Activated naive CD4-positive, alpha-beta T cell treated with anti-CD3 and anti-CD28 coated beads, Interleukin-2, amount 50 U/mL, for 24 hours (primary cell): ENCODE results near the gene MORN4.

Source experiments
- H3K27ac Mint-ChIP-seq: one replicate; pipeline ENCODE4 v1.8.0; 2021; ENCODE audit warnings: mild to moderate bottlenecking, mixed read lengths
- H3K27me3 Mint-ChIP-seq: one replicate; pipeline ENCODE4 v1.8.0; 2021; ENCODE audit warnings: mixed read lengths
- H3K36me3 Mint-ChIP-seq: one replicate; pipeline ENCODE4 v1.8.0; 2021; ENCODE audit warnings: mixed read lengths
- H3K4me1 Mint-ChIP-seq: one replicate; pipeline ENCODE4 v1.8.0; 2021; ENCODE audit warnings: mixed read lengths
- H3K4me3 Mint-ChIP-seq: one replicate; pipeline ENCODE4 v1.8.0; 2021; ENCODE audit warnings: mild to moderate bottlenecking, mixed read lengths
- H3K9me3 Mint-ChIP-seq: one replicate; pipeline ENCODE4 v1.8.0; 2021; ENCODE audit warnings: mixed read lengths

Gene MORN4

DNA sequence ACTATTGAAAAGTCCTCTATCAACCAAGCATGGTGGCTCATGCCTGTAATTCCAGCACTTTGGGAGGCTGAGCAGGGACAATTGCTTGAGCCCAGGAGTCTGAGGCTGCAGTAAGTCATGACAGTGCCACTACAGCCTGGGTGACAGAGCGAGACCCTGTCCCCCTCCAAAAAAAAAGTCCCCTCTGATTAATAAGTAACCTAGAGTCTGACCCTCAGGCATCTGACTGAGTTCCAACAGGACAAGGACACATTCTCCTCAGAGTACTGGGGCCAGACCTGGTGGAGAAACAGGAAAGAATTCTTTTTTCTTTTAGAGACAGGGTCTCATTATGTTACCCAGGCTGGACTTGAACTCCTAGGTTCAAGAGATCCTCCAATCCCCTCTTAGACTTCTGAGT, 10.0 kb downstream of the MORN4 start:
- H3K9me3 Mint-ChIP-seq: no peaks in the 10 kb centered on the region
- H3K4me3 Mint-ChIP-seq: no peak overlapping the region
- no peaks in the 10 kb centered on the region for H3K36me3 Mint-ChIP-seq
- no peaks in the 10 kb centered on the region for H3K27me3 Mint-ChIP-seq
- no peaks in the 10 kb centered on the region for H3K4me1 Mint-ChIP-seq
- no peak overlapping the region for H3K27ac Mint-ChIP-seq

DNA sequence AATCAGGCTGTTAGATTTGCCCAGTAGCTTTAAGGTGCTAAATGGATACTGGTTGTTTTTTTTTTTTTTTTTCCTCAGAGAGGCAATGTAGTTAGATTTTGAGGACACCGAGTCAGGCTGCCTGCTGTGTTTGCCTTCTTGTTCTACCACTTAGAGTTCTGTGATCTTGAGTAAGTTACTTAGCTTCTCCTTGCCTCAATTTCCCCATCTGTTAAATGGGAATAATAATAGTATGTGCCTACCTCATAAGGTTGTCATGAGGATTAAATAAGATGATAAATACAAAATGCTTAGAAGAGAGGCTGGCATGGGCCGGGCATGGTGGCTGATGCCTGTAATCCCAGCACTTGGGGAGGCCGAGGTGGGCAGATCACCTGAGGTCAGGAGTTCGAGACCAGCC, 14.6 kb downstream of the MORN4 start:
- no peaks in the 10 kb centered on the region for H3K36me3 Mint-ChIP-seq
- no peak overlapping the region for H3K27ac Mint-ChIP-seq
- H3K4me1 Mint-ChIP-seq: no peaks in the 10 kb centered on the region
- no peak overlapping the region for H3K4me3 Mint-ChIP-seq
- H3K27me3 Mint-ChIP-seq: no peaks in the 10 kb centered on the region
- no peaks in the 10 kb centered on the region for H3K9me3 Mint-ChIP-seq

DNA sequence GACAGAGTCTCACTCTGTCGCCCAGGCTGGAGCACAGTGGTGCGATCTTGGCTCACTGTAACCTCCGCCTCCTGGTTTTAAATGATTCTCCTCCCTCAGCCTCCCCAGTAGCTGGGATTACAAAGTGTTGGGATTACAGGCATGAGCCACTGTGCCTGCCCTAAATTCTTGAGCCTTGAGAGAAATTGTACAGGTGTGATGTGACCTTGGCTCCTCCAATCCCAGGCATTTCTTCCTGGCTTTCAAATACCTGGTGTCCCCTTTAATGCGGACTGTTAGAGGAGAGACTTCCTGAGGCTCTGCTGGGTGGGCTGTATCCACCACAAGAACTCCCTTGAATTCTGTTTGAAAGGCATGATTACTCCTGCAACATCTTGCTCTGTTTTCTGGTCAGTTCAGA, 15.0 kb downstream of the MORN4 start:
- Mint-ChIP-seq H3K36me3 (no peaks in the 10 kb centered on the region), H3K27me3 (no peaks in the 10 kb centered on the region), H3K4me3 (no peak overlapping the region), H3K4me1 (no peaks in the 10 kb centered on the region), H3K9me3 (no peaks in the 10 kb centered on the region), H3K27ac (no peak overlapping the region)

DNA sequence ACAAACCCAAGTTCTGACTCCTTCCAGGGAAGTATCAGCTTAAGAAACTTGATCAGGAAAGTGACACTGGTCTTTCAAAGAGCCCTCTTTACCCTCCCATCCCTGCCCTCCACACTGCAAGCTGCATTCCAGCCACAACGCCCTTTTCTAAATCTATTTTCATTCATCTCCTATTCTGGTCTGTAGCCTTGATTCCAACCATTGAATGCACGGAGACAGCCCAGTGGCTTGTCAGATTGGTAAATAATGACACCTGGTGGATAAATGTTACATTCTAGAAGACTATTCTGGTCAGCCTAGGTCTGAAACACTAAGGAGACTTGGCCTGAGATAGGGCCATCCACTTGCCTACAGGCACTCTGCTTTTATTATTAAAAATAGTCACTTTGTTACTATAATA, 20.9 kb downstream of the MORN4 start:
- Mint-ChIP-seq H3K9me3 (no peaks in the 10 kb centered on the region), H3K36me3 (no peaks in the 10 kb centered on the region), H3K27ac (no peak overlapping the region)

DNA sequence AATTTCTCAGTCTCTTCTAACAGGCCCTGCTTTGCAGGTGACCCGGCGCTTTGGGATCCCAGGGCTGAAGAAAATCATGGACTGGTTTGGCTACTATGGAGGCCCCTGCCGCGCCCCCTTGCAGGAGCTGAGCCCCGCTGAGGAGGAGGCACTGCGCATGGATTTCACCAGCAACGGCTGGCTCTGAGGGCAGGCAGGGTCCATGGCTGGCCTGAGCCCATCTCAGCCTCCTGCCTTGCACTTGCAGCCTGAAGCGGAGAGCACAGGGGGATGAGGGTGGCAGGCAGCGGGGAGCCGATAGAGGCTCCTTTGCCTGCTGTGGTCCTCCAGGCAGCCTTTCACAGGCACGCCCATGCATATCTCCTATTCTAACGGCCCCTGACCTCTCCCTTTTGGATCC, 21.8 kb downstream of the MORN4 start:
- no peaks in the 10 kb centered on the region for H3K4me1 Mint-ChIP-seq
- H3K27me3 Mint-ChIP-seq: no peaks in the 10 kb centered on the region
- no peak overlapping the region for H3K4me3 Mint-ChIP-seq
- no peak overlapping the region for H3K27ac Mint-ChIP-seq
- no peaks in the 10 kb centered on the region for H3K36me3 Mint-ChIP-seq
- no peaks in the 10 kb centered on the region for H3K9me3 Mint-ChIP-seq

More for the DNA sequence above, 20.9 kb downstream of the MORN4 start:
- no peak overlapping the region for H3K4me3 Mint-ChIP-seq
- H3K27me3 Mint-ChIP-seq: no peaks in the 10 kb centered on the region
- H3K4me1 Mint-ChIP-seq: no peaks in the 10 kb centered on the region

DNA sequence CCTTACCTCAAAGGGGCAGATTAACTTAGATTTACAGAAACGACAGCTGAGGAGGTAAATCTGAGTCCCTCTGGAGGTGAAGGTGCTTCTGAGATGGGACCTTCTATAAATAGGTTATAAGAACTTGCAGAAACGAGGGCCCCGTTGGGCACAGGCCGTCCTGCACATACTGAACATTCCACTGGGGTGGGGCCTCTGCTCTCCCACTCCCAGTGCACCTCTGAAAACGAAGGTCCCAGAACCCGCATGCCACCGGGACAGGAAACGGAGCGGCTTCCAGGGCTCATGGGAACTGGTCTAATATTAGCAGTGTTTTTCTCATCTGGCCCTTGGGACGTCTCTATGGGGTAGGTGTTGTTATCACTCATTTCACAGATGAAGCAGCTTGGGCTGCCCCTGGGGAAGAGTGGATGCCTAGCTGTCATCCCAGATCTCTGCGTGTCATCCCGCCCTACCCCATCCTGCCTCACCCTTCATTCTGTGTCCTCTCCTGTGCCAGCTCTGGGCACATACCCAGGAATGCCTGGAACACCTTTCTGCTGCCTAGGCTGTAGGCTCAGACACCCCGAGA, 24.2 kb downstream of the MORN4 start:
- H3K9me3 Mint-ChIP-seq: no peaks in the 10 kb centered on the region
- H3K27ac Mint-ChIP-seq: no peak overlapping the region
- no peaks in the 10 kb centered on the region for H3K4me1 Mint-ChIP-seq
- no peaks in the 10 kb centered on the region for H3K36me3 Mint-ChIP-seq
- no peak overlapping the region for H3K4me3 Mint-ChIP-seq
- peaks cover 2% of the 10 kb centered on the region for H3K27me3 Mint-ChIP-seq

DNA sequence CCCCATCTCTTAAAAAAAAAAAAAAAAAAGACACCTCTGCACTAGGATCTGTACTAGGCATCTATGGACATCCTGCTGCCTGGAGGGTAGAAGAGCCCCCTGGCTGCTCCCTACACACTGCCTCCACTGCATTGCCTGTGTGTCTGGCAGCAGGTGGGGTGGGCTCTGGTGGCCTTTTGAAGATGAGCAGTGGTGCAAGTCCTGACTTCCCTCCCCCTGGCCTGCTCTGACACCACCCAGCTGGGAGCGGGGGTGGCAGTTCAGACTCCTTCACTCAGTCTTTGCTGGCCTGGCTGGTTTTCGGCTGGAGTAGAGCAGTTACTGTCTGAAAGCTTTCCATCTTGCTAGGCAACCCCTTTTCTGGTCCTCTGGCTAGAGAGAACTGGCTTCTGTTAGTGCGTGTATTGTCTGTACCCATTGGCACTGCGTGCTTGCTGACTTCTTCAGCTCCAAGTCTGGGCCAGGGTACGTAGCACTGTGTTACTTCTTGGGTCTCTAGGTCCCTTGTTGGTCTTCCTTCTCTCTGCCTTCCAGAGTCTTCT, 26.1 kb downstream of the MORN4 start:
- H3K27ac Mint-ChIP-seq: no peak overlapping the region
- H3K4me3 Mint-ChIP-seq: no peak overlapping the region
- peaks cover 2% of the 10 kb centered on the region for H3K27me3 Mint-ChIP-seq
- no peaks in the 10 kb centered on the region for H3K9me3 Mint-ChIP-seq
- no peaks in the 10 kb centered on the region for H3K4me1 Mint-ChIP-seq
- no peaks in the 10 kb centered on the region for H3K36me3 Mint-ChIP-seq

DNA sequence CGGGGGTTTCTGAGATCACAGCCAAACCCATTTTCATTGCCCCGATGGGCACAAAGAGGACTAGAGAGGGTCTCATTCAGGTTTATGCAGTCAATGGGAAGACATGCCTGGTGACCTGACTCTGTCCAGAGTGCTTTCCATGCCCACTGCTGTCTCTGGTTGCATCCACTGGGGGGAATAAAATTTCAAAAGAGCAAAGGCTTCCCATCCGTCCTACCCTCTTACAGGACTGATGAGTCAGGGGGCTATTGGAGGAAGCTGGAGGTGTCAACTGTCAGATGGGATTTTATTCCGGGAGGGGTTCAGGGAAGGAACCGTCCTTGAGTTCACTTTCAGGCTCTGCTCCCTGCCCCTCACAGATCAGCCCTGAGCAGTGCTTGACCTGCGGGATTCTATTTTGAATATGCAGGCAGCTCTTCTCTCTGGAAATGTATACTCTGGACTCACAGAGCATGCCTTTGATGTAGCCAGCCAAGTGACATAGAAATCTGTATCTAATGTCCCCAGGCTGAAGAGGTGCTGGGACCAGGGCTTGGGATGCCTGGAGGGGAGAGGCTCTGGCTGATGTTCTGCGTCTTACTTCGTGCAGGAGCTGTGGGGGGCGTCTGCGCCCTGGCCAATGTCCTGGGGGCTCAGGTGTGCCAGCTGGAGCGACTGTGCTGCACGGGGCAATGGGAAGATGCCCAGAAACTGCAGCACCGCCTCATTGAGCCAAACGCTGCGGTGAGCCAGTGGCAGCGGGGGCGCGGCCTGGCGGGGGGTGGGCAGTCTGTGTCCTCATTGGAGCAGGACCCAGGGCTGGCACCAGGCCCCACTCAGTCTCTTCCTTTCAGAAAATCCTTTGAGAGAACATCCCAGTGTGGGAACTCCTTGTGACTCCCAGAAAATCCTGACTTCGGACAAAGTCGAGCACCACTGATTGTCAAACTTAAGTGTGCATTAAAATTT, 31.8 kb downstream of the MORN4 start:
- no peaks in the 10 kb centered on the region for H3K4me1 Mint-ChIP-seq
- no peaks in the 10 kb centered on the region for H3K9me3 Mint-ChIP-seq
- no peak overlapping the region for H3K27ac Mint-ChIP-seq
- peaks cover 2% of the 10 kb centered on the region for H3K27me3 Mint-ChIP-seq
- no peak overlapping the region for H3K4me3 Mint-ChIP-seq
- no peaks in the 10 kb centered on the region for H3K36me3 Mint-ChIP-seq

DNA sequence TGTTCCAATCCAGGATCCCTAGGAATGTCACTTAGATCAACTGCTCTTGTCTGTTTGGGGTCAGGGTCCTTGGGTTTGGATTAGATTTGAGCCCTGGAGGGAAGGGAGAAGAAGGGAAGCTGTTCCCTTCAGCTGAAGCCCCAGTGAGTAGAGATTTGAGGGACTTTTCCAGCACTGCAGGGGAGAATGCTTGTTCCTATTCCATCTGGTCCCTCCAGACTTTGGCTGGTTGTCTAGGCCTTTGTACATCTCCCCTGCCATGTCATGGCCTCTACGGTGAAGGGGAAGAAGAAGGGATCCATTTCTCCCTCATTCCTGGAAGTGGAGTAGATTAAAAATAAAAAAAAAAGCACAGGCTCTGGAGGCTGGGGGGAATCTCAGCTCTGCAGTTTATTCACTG, 32.7 kb downstream of the MORN4 start:
- H3K27ac Mint-ChIP-seq: no peak overlapping the region
- no peaks in the 10 kb centered on the region for H3K36me3 Mint-ChIP-seq
- no peaks in the 10 kb centered on the region for H3K9me3 Mint-ChIP-seq
- peaks cover 2% of the 10 kb centered on the region for H3K27me3 Mint-ChIP-seq
- H3K4me3 Mint-ChIP-seq: no peak overlapping the region
- H3K4me1 Mint-ChIP-seq: no peaks in the 10 kb centered on the region

DNA sequence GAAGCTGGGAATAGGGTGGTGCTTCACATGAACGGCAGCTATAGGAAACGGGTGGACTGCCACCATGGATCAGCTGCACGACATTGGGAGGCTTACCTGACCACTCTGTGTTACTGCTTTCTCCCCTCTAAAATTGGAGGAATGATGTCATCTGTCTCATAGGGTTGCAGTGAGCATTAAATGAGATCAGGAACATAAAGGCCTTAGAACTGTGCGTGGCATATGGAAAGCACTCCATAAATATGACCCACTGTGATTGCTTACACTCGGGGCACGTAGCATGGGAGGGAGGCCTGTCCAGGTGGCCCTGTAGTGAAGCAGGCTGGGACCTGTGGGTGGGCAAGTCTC, 34.1 kb downstream of the MORN4 start:
- Mint-ChIP-seq H3K4me3 (no peak overlapping the region), H3K36me3 (no peaks in the 10 kb centered on the region)

DNA sequence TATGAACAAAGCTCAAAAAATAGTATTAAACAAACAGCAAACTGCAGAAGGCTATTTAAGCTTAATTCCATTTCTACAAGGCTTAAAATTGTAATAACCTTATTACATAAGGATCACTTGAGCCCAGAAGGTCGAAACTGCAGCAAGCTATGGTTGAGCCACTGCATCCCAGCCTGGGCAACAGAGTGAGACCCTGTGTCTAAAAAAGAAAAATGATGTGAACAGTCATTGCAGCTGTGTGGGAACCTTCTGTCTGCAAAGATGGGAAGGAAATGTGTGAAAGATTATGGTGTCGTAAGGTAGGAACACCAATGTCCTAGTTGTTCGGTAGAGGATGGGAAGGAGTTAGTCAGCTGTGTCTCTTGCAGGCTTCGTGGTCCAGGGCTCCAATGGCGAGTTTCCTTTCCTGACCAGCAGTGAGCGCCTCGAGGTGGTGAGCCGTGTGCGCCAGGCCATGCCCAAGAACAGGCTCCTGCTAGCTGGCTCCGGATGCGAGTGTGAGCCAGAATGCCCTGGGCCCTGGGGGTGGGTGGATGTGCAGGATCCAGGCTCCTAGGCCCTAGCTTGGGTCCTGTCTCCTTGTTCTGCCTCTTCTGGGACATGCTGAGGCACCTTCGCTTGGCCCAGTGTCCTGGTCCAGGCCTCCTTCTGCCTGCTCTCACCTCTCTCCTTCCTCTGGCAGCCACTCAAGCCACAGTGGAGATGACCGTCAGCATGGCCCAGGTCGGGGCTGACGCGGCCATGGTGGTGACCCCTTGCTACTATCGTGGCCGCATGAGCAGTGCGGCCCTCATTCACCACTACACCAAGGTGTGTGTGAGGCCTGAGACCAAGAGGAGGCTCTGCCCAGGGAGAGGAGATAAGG, 34.7 kb downstream of the MORN4 start:
- no peaks in the 10 kb centered on the region for H3K9me3 Mint-ChIP-seq
- no peaks in the 10 kb centered on the region for H3K27me3 Mint-ChIP-seq
- H3K4me3 Mint-ChIP-seq: no peak overlapping the region
- H3K4me1 Mint-ChIP-seq: no peaks in the 10 kb centered on the region
- H3K36me3 Mint-ChIP-seq: no peaks in the 10 kb centered on the region
- H3K27ac Mint-ChIP-seq: no peak overlapping the region

More for the DNA sequence above, 34.1 kb downstream of the MORN4 start:
- H3K27me3 Mint-ChIP-seq: no peaks in the 10 kb centered on the region
- H3K27ac Mint-ChIP-seq: no peak overlapping the region
- H3K4me1 Mint-ChIP-seq: no peaks in the 10 kb centered on the region
- no peaks in the 10 kb centered on the region for H3K9me3 Mint-ChIP-seq

DNA sequence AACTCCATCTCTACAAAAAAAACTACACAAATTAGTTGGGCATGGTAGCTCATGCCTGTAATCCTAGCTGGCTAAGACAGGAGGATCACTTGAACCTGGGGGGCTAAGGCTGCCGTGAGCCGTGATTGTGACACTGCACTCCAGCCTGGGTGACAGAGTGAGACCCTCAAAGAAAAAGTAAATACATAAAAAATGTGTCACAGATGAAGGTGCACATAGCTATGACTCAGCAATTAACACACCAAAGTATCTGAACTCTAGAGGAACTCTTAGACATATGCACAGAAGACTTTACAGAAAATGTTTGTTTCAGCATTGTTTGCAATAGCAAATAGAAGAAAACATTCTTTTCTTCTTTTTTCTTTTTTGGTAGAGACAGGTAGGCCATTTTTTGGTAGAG, 35.5 kb downstream of the MORN4 start:
- no peak overlapping the region for H3K4me3 Mint-ChIP-seq
- H3K27ac Mint-ChIP-seq: no peak overlapping the region
- H3K36me3 Mint-ChIP-seq: no peaks in the 10 kb centered on the region
- H3K4me1 Mint-ChIP-seq: no peaks in the 10 kb centered on the region
- no peaks in the 10 kb centered on the region for H3K9me3 Mint-ChIP-seq
- H3K27me3 Mint-ChIP-seq: no peaks in the 10 kb centered on the region

DNA sequence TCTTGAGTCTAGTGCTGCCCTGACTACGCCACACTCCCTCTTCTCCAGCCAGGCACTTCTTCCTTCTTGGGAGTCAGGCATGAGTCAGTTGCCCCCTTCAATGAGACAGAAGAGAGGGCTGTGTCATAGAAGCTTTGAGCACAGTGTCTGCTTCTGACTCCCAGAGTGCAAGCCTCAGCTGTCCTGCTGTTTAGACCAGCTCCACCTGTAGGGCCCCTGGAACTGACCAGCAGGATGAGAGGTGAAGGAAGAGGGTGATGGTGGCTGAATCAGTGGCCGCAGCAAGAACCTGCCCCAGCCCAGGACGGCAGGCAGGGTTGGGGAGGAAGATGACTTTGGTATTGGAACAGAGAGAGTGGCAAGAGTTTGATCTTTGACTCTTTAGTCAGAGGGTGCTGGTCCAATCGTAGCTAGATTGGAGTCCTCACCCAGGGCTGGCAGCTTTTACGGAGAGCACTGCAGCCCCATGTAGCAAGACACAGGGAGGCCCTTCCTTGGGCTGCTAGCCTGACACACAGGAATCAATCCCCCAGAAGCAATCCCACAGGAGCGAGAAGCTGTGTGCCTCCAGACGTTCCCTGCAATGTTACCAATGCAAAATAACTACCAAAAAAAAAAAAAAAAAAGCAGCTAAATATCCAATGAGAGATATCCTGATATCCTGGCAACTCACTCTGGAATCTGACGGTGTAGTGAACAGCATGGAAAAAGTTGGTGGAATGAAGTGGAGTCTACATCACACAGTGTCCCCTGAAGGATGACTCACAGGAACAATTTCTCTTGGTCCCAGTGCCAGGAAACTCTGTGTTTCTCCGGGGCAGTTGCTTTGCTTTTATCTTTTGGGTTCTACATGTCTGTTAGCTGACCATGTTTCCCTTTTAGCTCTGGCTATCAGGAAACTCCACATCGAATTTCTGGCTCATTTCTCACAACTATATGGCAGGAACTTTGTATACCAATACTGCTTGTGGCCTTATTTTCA, 36.9 kb downstream of the MORN4 start:
- Mint-ChIP-seq H3K27ac (no peak overlapping the region), H3K27me3 (no peaks in the 10 kb centered on the region), H3K36me3 (no peaks in the 10 kb centered on the region), H3K9me3 (no peaks in the 10 kb centered on the region), H3K4me1 (no peaks in the 10 kb centered on the region), H3K4me3 (no peak overlapping the region)

DNA sequence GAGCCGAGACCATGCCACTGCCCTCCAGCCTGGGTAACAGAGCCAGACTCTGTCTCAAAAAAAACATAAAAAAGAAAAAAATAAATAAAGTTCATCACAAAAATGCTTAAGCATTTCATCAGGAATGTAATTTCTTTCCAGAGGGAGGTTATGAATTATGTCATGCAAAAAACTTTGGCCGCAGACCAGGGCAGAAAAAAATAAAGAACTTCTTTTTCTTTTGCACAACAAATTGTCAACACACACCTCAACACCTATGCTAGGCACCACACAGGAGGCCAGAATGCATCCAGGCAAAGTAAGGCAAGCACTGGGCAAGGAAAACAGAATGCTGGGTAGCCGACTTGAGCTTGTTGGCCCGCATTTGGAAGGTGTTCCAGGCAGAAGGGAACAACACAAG, 39.9 kb downstream of the MORN4 start:
- Mint-ChIP-seq H3K4me1 (no peaks in the 10 kb centered on the region), H3K36me3 (no peaks in the 10 kb centered on the region), H3K27ac (no peak overlapping the region), H3K4me3 (no peak overlapping the region), H3K9me3 (no peaks in the 10 kb centered on the region), H3K27me3 (no peaks in the 10 kb centered on the region)
